Measurements from ENCODE around the gene PADI6.
"Not testable (repeated sequence)": the region's sequence is repeated elsewhere in the genome, so short reads cannot be mapped to it uniquely, and the experiment has no call there.

Gene PADI6

DNA sequence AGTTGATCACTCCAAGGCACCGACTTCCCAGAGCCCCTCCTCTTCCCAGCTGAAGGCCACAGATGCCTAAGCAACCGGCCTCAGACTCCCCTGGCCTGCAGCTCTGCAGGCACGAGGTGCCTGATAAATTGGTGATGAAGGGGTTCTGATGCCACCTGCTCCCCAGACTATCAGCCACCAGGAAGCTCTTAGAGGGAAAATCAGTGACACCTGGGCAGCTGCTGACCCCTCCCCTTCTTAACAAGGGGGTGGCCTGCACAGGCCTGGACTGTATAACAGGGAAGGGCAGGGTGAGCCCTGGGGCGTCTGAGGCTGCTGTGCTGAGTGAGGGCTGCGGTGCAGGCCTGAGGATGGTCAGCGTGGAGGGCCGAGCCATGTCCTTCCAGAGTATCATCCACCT, at the start of gene PADI6:
Gene PADI6, plus strand, starts transcription at position 301 of the 400 bp plus-strand sequence. Its CDS starts 50 bp downstream, at position 351.
- no peak for DNase-seq

GRCh38 chr1:17328855-17329254, 43.1 kb upstream of the PADI6 start:
- no peak for DNase-seq

GRCh38 chr1:17329610-17330009, 42.4 kb upstream of the PADI6 start:
- DNase-seq = no peak

DNA sequence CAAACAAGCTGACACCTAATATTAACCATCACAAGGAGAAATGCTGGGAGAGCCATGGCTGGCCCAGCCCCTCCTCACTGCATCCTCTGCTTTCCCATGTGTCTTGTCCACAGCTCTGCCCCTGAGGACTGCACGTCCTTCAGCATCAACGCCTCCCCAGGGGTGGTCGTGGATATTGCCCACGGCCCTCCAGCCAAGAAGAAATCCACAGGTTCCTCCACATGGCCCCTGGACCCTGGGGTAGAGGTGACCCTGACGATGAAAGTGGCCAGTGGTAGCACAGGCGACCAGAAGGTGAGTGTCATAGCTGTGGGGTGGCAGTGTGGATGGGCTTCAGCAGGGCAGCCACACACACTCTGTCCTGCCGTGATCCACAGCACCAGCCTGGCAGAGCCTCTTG, 41.1 kb upstream of the PADI6 start:
- no peak for DNase-seq

GRCh38 chr1:17333081-17333480, 38.9 kb upstream of the PADI6 start:
- DNase-seq = no peak

DNA sequence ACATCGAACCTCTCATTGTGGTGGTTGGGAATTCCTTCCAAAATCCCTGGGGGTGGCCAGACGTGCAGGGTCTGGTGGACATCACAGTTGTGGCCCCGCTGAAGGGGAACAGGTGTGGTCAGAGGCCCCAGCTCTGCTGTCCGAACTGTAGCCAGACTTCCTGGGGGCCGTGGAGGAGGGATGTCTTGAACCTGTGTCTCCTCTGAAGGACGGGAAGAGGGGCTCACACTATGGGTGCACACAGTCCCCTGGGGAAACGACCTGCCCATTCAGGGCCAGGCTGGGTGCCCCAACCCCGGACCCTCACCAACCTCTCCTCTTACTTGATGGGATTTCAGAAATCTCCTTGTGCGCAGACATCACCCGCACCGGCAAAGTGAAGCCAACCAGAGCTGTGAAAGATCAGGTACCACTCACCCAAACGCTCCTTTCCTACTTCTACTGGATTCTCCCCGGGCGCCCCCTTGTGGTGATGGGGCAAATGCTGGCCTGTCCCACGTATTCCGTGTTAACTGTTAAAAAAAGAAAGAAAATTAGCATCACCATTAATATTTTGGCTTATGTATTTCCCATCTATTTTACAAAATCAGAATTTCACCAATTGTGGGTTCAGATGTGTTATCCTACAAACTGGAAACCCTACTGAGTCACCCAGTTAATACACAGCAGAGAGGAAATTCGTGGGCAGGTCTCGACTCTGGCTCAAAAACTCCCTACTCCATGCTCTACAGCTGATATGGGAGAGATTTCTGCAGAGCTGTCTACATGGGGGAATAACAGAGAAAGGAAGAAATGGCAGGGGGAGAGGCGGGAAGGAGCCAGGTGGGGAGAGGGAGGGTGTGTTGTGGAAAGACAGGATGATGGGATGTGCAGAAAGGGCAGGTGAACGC, 35.9 kb upstream of the PADI6 start:
- peak; percentile 52 to 53 for DNase-seq

GRCh38 chr1:17338706-17339493, 33.1 kb upstream of the PADI6 start:
- DNase-seq = no peak

- DNase-seq = no peak
Measured at GRCh38 chr1:17339521-17339920, 32.5 kb upstream of the PADI6 start.

DNA sequence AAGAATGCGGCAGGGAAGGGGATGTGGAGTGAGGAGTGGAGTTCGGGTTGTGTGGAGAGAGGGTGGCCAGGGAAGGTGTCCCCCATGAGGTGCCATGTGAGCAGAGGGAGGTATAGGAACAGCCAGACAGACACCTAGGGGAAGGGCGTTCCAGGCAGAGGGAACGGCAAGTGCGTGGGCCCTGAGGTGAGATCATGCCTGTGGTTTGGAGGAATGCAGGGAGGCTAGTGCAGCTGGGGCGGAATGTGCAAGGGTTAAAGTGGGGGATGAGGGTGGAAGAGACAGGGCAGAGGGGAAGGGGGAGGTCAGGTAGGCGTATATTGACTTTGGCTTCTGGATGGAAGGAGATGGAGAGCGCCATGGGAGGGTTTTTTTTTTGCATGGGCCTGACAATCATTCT, 31.6 kb upstream of the PADI6 start:
- DNase-seq = no peak

- DNase-seq = no peak
Measured at GRCh38 chr1:17342014-17342441, 30.0 kb upstream of the PADI6 start.

GRCh38 chr1:17345506-17345905, 26.5 kb upstream of the PADI6 start:
- not testable (repeated sequence) for DNase-seq

DNA sequence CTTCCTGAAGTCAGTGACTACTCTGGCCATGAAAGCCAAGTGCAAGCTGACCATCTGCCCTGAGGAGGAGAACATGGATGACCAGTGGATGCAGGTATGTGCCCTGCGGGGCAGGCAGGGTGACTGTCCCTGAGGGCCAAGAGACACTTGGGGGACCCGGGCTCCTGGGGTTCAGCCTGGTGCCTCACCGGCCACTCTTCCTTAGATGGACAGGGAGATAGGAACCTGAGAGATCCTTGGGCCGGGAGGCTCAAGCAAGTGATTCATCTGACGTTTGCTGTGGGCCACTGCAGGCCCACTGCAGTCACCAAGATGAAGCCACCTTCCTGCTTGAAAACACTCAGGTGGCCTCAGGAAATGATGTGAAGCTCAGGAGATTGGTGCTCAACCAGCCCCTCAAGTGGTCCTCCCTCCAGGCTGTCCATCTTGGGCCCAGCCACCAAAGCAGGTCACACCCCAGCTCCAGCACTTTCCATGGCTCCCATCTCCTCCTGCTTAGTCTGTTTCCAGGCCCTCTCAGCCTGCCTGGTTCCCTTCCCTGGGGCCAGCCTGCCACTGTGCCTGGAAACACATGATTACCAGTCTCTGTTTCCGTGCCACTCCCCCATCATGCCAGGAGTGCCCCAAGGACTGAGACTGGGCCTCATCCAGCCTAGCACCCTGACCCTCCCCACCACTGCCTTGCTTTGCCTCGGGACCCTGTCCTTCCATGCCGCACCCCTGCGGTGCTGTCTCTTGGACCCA, 25.8 kb upstream of the PADI6 start:
- DNase-seq = no peak

GRCh38 chr1:17347769-17348592, 24.0 kb upstream of the PADI6 start:
- no peak for DNase-seq

GRCh38 chr1:17348593-17349234, 23.3 kb upstream of the PADI6 start:
- no peak for DNase-seq

- DNase-seq = no peak
Measured at GRCh38 chr1:17350083-17350482, 21.9 kb upstream of the PADI6 start.

GRCh38 chr1:17350928-17351446, 21.0 kb upstream of the PADI6 start:
- no peak for DNase-seq

GRCh38 chr1:17351598-17352324, 20.2 kb upstream of the PADI6 start:
- no peak for DNase-seq

DNA sequence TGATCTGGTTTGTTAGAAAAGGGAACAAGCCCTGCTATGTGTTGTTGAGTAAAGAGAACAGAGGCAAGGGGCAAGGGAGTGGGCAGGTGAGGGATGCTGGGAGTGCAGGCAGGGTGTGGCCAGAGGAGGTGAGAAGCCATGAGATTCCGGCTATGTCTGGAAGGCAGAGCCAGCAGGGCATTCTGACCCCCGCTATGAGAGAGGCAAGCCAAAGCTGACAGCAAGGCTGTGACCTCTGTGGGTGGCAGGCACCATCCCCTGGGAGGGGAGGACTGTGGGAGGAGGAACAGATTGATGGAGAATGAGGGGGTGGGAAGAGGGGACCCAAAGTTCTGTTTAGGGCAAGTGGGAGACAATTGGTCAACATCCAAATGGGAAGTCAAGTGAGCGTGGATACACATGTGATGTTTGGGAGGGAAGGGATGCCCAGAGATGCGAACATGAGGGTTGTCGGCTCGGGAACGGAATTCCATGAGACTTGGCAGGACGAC, 19.5 kb upstream of the PADI6 start:
- no peak for DNase-seq

DNA sequence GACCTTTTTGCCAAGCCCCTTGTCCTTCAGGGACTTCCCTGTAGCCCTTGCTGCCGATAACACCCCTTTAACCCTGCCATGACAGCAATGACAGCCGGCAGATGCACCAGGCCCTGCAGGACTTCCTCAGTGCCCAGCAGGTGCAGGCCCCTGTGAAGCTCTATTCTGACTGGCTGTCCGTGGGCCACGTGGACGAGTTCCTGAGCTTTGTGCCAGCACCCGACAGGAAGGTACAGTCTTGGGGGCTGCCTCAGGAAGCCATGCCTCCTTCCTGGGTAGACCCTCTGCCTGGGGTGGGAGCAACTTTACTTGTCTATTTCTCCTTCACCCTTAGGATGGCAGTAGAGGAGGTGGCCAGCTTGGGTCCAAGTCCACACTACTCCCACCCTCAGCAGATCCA, 16.1 kb upstream of the PADI6 start:
- no peak for DNase-seq

DNA sequence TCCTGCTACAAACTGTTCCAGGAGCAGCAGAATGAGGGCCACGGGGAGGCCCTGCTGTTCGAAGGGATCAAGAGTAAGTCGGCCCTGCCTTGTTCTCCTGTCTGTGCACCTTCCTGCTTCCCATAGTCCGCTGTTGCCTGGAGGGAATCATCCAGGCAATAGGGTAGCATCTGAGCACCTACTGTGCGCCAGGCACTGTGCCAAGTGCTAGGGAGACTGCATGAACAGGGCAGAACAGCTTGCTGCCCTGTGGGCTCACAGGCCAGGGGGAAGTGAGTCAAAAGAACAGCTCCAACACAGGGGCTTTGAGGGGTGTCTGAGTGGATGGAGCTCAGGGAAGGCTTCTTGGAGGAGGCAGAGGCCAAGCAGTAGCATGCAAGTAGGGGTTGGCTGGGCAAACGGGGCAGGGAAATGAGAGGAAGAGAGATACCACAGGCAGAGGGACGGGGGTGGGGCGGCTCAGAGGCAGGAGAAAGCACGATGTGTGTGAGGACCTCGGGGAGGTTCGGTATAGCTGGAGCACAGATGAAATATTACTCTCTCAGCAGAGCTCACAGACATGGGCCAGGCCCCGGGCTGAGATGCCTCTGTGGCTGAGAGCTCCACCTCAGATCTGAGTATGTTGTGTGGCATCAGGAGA, 15.5 kb upstream of the PADI6 start:
- no peak for DNase-seq

All from activated CD4-positive, alpha-beta T cell treated with anti-CD3 and anti-CD28 coated beads, Interleukin-2, amount 50 U/mL, for 4 hours (primary cell).